Stomach smooth muscle (tissue), 2 donors: ENCODE data around the gene ZNF569.
"Not testable (repeated sequence)": the region's sequence is repeated elsewhere in the genome, so short reads cannot be mapped to it uniquely, and the experiment has no call there.

Experiments
- H3K27ac ChIP-seq: one replicate; pipeline ENCODE4 v1.7.0; 2013; ENCODE audit warnings: mild to moderate bottlenecking, low read length, inconsistent platforms
- H3K27me3 ChIP-seq, 2 donors: one replicate each; pipeline ENCODE4 v1.7.0; 2013; ENCODE audit warnings: low read length in 2 of 2; ENCODE audit not compliant: insufficient read depth in 2 of 2, control insufficient read depth in 1 of 2
- H3K36me3 ChIP-seq, 2 donors: one replicate each; pipeline ENCODE4 v1.7.0; 2013; ENCODE audit warnings: low read length in 2 of 2; ENCODE audit not compliant: control insufficient read depth in 2 of 2, insufficient read depth in 2 of 2
- H3K4me1 ChIP-seq: one replicate; pipeline ENCODE4 v1.7.0; 2013; ENCODE audit warnings: low read length; ENCODE audit not compliant: control insufficient read depth, insufficient read depth
- H3K4me3 ChIP-seq, 2 donors: one replicate each; pipeline ENCODE4 v1.7.0; 2013; ENCODE audit warnings: low read length in 2 of 2
- H3K9ac ChIP-seq, 2 donors: one replicate each; pipeline ENCODE4 v1.7.0; 2013; ENCODE audit warnings: low read length in 2 of 2, mild to moderate bottlenecking in 1 of 2
- H3K9me3 ChIP-seq, 2 donors: one replicate each; pipeline ENCODE4 v1.7.0; 2013; ENCODE audit warnings: low read length in 2 of 2; ENCODE audit not compliant: control insufficient read depth in 2 of 2
- donor health status: healthy.
- donor health status: Pancreatic carcinoma.

ZNF569 gene

DNA sequence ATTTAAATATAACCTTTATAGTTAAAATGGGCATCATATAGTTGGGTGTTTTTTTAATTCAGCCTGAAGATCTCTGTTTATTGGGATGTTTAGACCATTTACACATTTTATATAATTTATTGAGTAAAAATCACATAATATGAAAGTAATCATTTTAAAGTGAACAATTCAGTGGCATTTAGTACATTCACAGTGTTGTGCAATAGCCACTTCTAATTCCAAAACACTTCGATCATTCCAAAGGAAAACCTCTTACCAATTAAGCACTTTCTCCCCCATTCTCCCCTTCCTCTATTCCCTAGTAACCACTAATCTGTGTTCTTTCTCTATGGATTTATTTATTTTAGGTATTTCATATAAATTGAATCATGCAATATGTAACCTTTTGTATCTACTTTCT lies 66.2 kb downstream of the ZNF569 start:
- Histone ChIP-seq H3K27me3 (no peaks in the 10 kb centered on the region), H3K27ac (no peak overlapping the region), H3K4me3 (no peak overlapping the region), H3K9me3 (peaks cover 14 to 35% of the 10 kb centered on the region in 2 donors), H3K9ac (no peak overlapping the region), H3K36me3 (no peaks in the 10 kb centered on the region), H3K4me1 (no peaks in the 10 kb centered on the region)

DNA sequence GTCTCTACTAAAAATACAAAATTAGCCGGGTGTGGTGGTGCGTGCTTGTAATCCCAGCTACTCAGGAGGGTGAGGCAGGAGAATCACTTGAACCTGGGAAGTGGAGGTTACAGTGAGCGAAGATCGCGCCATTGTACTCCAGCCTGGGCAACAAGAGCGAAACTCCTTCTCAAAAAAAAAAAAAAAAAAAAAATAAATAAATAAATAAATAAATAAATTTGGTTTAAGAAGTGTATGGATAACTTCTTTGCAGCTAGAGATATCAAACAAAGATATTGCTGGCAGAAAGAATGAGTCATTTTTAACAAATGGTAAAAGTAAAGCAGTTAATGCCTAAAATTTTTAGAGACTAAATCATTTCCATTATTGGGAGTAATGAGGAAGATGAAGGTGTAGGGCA lies 75.8 kb downstream of the ZNF569 start:
- not testable (repeated sequence) for H3K27ac ChIP-seq, H3K4me3 ChIP-seq, H3K27me3 ChIP-seq, H3K4me1 ChIP-seq, H3K9ac ChIP-seq
- H3K36me3 ChIP-seq = peaks cover 29 to 33% of the 10 kb centered on the region in 2 donors
- H3K9me3 ChIP-seq = peaks cover 40 to 44% of the 10 kb centered on the region in 2 donors

DNA sequence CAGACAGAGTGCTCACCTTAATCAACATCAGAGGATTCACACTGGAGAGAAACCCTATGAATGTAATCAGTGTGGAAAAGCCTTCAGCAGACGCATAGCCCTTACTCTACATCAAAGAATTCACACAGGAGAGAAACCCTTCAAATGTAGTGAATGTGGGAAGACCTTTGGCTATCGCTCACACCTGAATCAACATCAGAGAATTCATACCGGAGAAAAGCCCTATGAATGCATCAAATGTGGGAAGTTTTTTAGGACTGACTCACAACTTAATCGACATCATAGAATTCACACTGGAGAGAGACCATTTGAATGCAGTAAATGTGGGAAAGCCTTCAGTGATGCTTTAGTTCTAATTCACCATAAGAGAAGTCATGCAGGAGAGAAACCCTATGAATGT lies 78.0 kb downstream of the ZNF569 start:
- Histone ChIP-seq H3K27me3 (no peaks in the 10 kb centered on the region), H3K4me3 (peak overlapping the region in 1 of 2 donors; percentile 43), H3K4me1 (no peaks in the 10 kb centered on the region), H3K9me3 (peaks cover 45 to 57% of the 10 kb centered on the region in 2 donors), H3K36me3 (peaks cover 43 to 52% of the 10 kb centered on the region in 2 donors), H3K27ac (no peak overlapping the region), H3K9ac (no peak overlapping the region)

DNA sequence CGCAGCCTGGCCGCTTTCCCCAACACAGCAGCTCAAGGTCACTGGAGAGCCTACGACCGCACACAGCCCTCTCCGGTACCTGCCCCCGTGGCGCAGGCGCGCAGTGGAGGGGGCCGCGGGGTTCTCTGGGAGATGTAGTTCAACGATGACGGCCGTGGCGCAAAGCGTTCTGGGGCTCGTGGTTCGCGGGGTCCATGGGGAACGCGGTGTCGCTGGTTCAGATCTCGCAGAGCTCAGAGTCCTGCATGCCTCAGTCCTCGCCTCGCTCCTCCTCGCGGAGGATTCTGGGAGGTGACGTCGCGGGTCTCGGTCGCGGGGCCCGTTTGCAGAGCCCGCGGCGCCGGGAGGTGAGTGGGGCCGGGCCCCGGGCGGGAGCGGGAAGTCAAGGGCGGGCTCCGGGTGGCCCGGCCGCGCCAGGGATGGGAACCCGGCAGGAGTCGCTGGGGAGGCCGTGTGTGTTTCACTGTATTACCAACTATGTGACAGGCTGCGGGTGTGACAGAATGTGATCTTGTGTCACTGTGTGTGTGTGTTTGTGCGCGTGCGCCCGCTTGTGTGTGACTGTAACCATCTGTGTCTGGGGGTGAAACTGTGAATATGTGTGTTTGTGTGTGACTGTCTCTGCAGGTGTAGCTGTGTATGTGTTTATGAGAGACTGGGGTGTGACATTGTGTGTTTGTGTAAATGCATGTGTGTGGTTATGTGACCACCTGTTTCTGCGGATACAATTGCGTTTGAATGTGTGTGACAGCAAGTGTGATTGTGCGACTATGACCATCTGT lies 96.2 kb downstream of the ZNF569 start, which contains the start of gene ZNF527:
ZNF527 (plus strand) TSS at position 220 of the 782 bp plus-strand sequence. CDS start 3,100 bp downstream, outside the sequence.
- peak within 1 kb of the TSS; percentile 78 to 95 for H3K9ac ChIP-seq
- H3K27ac ChIP-seq = peak within 1 kb of the TSS; percentile 82
- H3K9me3 ChIP-seq = peaks cover 0 to 8% of the 10 kb centered on the region in 2 donors
- H3K4me3 ChIP-seq = peak within 1 kb of the TSS; percentile 72 to 99
- peaks cover 2% of the 10 kb centered on the region for H3K4me1 ChIP-seq
- no peaks in the 10 kb centered on the region for H3K27me3 ChIP-seq
- H3K36me3 ChIP-seq = peaks cover 15 to 17% of the 10 kb centered on the region in 2 donors

DNA sequence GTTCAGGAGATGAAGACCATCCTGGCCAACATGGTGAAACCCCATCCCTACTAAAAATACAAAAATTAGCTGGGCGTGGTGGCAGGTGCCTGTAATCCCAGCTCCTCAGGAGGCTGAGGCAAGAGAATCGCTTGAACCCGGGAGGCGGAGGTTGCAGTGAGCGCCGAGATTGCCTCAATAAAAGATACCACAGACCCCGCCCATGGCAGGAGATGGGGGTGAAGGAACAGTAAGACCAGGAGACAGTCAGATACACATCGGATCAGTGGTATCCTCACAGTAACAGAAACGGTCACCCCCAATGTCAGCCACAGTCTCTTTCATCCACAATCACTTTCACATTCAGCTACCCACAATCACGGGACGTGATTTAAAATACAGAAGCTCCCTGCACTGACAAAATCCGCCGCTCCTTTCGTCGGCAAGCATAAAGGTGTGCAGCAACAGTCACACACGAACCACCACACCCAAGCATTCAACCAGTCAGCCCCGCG lies 96.8 kb downstream of the ZNF569 start:
- H3K9me3 ChIP-seq, H3K27me3 ChIP-seq, H3K4me1 ChIP-seq: not testable (repeated sequence)
- Histone ChIP-seq H3K27ac (peak overlapping the region; percentile 82), H3K4me3 (peak overlapping the region; percentile 72 to 99), H3K36me3 (peaks cover 10% of the 10 kb centered on the region in 2 donors), H3K9ac (peak overlapping the region; percentile 78 to 92)

DNA sequence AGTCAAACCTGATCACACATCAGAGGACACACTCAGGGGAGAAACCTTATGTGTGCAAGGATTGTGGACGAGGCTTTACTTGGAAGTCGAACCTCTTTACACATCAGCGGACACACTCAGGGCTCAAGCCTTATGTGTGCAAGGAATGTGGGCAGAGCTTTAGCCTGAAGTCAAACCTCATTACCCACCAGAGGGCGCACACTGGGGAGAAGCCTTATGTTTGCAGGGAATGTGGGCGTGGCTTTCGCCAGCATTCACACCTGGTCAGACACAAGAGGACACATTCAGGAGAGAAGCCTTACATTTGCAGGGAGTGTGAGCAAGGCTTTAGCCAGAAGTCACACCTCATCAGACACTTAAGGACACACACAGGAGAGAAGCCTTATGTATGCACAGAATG lies 104.5 kb downstream of the ZNF569 start:
- Histone ChIP-seq H3K9ac (no peak overlapping the region), H3K27me3 (no peaks in the 10 kb centered on the region), H3K4me1 (no peaks in the 10 kb centered on the region), H3K9me3 (no peaks in the 10 kb centered on the region), H3K36me3 (peaks cover 32 to 37% of the 10 kb centered on the region in 2 donors), H3K4me3 (no peak overlapping the region), H3K27ac (no peak overlapping the region)

DNA sequence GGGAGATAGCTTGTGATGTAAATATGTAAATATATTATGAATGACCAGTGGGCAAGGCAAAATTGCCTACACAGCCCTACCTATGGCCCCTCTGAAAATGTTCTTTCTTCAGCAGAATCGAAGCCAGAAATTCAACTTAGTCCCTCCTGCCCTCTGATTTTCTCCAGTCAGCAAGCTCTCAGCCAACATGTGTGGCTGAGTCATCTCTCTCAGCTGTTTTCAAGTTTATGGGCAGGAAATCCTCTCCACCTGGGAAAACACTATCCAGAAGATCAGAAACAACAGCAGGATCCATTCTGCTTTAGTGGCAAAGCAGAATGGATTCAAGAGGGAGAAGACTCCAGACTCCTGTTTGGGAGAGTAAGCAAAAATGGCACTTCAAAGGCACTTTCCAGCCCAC lies 105.2 kb downstream of the ZNF569 start:
- Histone ChIP-seq H3K4me1 (no peaks in the 10 kb centered on the region), H3K27me3 (no peaks in the 10 kb centered on the region), H3K9ac (no peak overlapping the region), H3K4me3 (no peak overlapping the region), H3K9me3 (no peaks in the 10 kb centered on the region), H3K27ac (no peak overlapping the region), H3K36me3 (peaks cover 32 to 37% of the 10 kb centered on the region in 2 donors)
